Brain microvascular endothelial cell (primary cell): Measurements from ENCODE around the gene TEX9.

Experiments
- DNase-seq: peaks from one replicate; pipeline ENCODE4 v3.0.0-alpha.2; 2020
- H3K27ac ChIP-seq: fragments of 250-450 bp; sonication (Bioruptor Pico); 2 replicates; pipeline ENCODE4 v1.5.1; 2020; ENCODE audit warnings: mild to moderate bottlenecking, moderate library complexity
- H3K27me3 ChIP-seq: fragments of 250-450 bp; sonication (Bioruptor Pico); replicated peaks from 2 replicates; pipeline ENCODE4 v1.5.1; 2020; ENCODE audit warnings: mild to moderate bottlenecking
- H3K36me3 ChIP-seq: fragments of 250-450 bp; sonication (Bioruptor Pico); replicated peaks from 2 replicates; pipeline ENCODE4 v1.5.1; 2020; ENCODE audit warnings: mild to moderate bottlenecking
- H3K4me3 ChIP-seq: 2 replicates; pipeline ENCODE4 v1.5.1; 2011; ENCODE audit warnings: low read depth, mild to moderate bottlenecking, control low read depth, low read length, moderate library complexity
- in situ Hi-C: cut with HindIII; loops from 2 replicates; pipeline ENCODE4 v1.10.0; 2017; ENCODE audit warnings: low sequenced_read_pairs, low pct_ligation_motif_present
- TF ChIP-seq, protein P1 (sequence below): IDR thresholded peaks from 2 replicates; pipeline ENCODE4 v1.5.1; 2011; ENCODE audit warnings: low read depth, mild to moderate bottlenecking, moderate library complexity, low read length, control low read depth, inconsistent platforms; ENCODE audit errors: missing control alignments

The TEX9 gene

DNA sequence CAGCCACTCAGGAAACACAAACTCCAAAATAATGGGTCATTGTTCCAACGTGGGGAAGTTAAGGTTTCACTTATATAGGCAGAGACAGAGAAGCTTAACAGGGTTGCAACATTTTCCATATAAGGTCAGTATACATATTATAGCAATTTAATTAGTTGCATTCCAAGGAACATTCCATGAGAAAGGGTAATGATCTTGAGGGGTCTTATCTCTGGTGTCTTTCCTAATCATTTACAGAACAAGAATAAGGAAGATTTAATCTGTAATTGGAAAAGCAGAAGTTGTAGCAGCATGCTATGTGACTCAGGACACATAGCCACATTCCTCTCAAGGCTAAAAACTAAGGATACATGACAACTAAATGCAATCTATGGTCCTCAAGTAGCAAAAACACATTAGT is 94.8 kb downstream of the TEX9 start:
- TF ChIP-seq, protein P1, sequence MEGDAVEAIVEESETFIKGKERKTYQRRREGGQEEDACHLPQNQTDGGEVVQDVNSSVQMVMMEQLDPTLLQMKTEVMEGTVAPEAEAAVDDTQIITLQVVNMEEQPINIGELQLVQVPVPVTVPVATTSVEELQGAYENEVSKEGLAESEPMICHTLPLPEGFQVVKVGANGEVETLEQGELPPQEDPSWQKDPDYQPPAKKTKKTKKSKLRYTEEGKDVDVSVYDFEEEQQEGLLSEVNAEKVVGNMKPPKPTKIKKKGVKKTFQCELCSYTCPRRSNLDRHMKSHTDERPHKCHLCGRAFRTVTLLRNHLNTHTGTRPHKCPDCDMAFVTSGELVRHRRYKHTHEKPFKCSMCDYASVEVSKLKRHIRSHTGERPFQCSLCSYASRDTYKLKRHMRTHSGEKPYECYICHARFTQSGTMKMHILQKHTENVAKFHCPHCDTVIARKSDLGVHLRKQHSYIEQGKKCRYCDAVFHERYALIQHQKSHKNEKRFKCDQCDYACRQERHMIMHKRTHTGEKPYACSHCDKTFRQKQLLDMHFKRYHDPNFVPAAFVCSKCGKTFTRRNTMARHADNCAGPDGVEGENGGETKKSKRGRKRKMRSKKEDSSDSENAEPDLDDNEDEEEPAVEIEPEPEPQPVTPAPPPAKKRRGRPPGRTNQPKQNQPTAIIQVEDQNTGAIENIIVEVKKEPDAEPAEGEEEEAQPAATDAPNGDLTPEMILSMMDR = no peak
- no peaks in the 10 kb centered on the region for H3K36me3 ChIP-seq
- in situ Hi-C loops = no loop called here
- no peak for DNase-seq
- no peaks in the 10 kb centered on the region for H3K27me3 ChIP-seq
- no peak overlapping the region for H3K27ac ChIP-seq
- no peak overlapping the region for H3K4me3 ChIP-seq

DNA sequence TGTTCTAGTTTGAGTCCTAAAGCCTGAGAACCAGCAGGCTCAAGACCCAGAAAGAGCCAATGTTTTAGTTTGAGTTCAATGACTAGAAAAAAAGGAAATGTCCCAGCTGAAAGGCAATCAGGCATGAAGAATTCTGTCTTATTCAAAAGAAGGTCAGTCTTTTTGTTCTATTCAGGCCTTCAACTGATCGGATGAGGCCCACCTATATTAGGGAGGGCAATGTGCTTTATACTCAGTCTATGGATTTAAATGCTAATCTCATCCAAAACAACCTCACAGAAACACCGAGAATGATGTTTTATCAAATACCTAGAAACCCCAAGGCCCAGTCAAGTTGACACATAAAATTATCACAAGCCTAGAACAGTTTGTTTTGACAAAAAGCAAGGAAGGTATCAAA is 95.7 kb downstream of the TEX9 start:
- no peaks in the 10 kb centered on the region for H3K36me3 ChIP-seq
- H3K27ac ChIP-seq = no peak overlapping the region
- TF ChIP-seq, protein P1 = no peak
- DNase-seq = no peak
- in situ Hi-C loops = no loop called here
- H3K27me3 ChIP-seq = no peaks in the 10 kb centered on the region
- H3K4me3 ChIP-seq = no peak overlapping the region

DNA sequence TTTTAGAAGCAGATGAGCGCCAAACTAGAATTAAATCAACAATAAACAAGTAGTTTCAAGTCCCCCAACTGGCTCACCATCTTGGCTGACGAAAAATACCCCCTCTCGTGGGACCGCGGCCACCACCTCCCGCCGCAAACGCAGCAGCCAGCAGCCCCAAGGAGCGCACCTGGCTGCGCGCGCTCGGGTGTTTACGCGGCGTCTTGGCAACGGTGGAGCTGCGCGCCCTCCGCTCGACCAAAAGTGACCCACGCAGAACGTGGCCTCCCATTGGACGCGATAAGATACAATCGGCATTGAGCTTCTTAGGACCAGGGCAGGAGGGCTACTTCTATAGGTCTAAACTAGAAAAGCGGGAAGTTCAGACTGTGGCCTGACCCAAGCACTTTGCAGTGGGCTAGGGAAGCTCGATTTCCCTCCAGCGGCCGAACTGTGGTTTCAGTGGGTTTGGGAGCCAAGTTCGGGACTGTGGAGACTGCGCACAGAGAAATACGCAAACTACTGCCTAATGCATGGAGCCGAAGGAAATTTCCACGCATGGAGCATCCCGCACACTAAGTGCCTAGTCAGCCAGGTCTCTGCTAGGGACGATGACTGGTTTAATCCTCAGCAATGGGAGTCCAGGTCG is 99.8 kb downstream of the TEX9 start, which contains the start of gene MNS1:
MNS1 (minus strand) TSS at position 245 of the 628 bp plus-strand sequence; CDS start at position 80, 165 bp downstream.
- in situ Hi-C loops = no loop called here
- Histone ChIP-seq H3K27me3 (no peaks in the 10 kb centered on the region), H3K36me3 (no peaks in the 10 kb centered on the region), H3K27ac (peak within 1 kb of the TSS; percentile 31), H3K4me3 (peak within 1 kb of the TSS; percentile 59)
- TF ChIP-seq, protein P1 = no peak
- peak; percentile 97 for DNase-seq

DNA sequence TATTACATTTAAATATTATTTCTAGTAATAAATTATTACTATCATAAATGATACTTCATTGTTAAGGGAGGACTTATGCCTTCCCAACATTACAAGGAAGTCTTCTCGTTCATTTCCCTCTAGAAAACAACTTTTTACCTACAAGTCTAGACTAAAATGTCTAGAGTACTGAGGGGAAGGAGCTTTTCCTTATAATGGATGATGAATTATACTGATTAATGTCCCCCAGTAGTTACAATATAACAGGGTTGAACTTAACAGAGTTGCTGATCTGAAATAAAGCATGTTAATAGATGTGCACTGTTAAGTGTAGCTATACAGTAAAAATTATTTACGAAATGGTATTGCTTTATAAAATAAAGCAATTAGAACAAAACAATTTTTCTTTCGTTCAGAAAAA is 102.4 kb downstream of the TEX9 start:
- Histone ChIP-seq H3K36me3 (no peaks in the 10 kb centered on the region), H3K27me3 (no peaks in the 10 kb centered on the region), H3K27ac (no peak overlapping the region), H3K4me3 (no peak overlapping the region)
- TF ChIP-seq, protein P1 = no peak
- no peak for DNase-seq
- in situ Hi-C loops = no loop called here

DNA sequence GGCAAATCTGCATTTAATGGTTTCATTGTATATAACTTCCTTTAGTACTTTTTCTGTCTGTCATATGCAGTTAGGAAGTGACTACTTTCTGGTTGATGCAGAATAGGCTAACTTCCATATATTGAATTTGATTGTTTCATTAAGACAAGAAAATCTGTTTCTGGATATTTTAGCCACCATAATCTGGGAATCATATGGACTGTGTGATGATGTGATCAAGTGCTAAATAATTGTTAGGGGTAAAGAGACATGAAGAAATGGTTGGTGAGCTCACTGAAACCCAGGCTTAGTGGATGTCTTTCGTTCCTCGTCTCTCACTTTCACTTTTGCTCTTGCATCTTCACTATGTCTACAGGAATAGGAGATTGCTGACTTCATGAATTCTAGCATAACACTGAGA is 103.2 kb downstream of the TEX9 start:
- TF ChIP-seq, protein P1 = no peak
- Histone ChIP-seq H3K4me3 (no peak overlapping the region), H3K27me3 (no peaks in the 10 kb centered on the region), H3K36me3 (no peaks in the 10 kb centered on the region), H3K27ac (no peak overlapping the region)
- no peak for DNase-seq
- in situ Hi-C loops = no loop called here

DNA sequence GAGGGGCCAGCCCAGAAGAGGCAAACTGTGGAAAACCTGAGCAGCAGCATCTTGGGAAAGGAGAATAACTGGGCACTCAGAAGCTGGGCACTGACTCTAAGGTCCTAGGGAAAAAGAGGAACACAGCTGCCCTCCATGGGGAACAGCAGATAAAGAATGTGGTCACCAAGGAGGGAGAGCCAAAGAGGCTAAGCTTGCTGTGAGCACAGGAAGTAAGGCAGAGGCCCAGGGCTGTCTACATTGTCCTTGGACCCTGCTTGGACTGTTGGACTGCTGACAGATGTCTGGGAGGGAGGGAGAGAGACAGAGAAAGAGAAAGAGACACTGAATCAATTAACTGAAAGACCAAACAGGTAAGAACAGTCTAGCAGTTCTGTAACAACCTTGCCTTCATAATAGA is 104.3 kb downstream of the TEX9 start:
- DNase-seq = no peak
- in situ Hi-C loops = no loop called here
- TF ChIP-seq, protein P1 = no peak
- Histone ChIP-seq H3K27me3 (no peaks in the 10 kb centered on the region), H3K36me3 (no peaks in the 10 kb centered on the region), H3K27ac (no peak overlapping the region), H3K4me3 (no peak overlapping the region)
